ENCODE measurements around the gene MYO3B.

DNA sequence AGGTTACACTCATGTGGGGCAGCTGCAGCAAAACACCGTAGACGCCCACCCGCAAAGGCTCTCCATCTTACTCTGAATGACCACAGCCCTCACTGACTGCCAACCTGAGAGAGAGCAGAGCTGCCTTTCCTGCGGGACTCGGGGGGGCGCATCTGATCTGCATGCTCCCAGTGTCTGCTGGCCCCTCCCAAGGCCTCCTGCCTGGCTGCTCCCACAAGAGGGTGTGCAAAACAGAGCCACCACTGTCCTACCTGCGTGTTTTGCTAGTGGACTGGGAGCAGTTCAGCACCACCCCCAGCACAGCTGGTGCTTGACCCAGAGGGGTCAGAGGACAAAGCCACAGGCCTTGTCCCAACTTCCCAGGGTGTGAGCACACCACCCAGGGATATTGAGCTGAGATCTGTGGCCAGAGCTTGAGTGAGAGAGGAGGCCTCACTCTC, 76.4 kb downstream of the MYO3B start:
- TF ChIP-seq CTCF (IDR thresholded peaks at IDR 0.05; ENCODE audit: borderline replicate concordance, extremely low read depth, low read length, poor library complexity, severe bottlenecking): no peak
- TF ChIP-seq EZH2 (IDR thresholded peaks at IDR 0.05; ENCODE audit: borderline replicate concordance, low read depth, low read length, severe bottlenecking): no peak

All from DND-41 (cell line).